ENCODE measurements around the gene FOXP1.

FOXP1 gene

DNA sequence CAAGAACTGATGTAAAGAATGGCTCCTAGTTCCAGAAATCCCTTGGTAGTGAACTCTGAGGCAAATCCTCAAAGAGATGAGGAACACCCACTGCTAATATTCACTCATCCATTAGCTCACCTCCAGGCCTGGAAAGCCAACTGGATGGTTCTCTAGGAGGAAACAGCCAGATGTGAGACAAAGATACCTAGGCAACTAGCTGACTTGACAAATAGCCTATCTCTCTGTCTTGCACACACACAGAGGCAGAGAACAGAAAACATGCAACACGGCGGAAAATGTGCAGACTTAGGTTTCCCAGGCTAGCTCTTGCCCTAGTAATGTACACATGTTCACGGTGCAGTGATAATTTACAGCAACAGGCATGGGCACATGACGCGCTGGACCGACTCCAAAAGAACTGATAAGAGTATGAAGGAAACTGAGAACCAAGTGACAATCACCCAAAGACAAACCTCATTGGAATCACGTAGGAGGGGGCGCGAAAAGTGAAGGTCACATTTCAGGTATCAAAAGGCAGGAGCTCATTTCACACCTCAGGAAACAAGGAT, 318.1 kb downstream of the FOXP1 start:
- Histone ChIP-seq H3K36me3 (ENCODE audit: control insufficient read depth, insufficient read depth, low read length) (no peaks in the 10 kb centered on the region), H3K27me3 (replicated peaks; ENCODE audit: control insufficient read depth, insufficient read depth, low read length) (no peaks in the 10 kb centered on the region; the same call in 1 of the 2 replicates), H3K4me3 (replicated peaks; ENCODE audit: low read depth, low read length) (no peak overlapping the region)
- TF ChIP-seq, protein P1, sequence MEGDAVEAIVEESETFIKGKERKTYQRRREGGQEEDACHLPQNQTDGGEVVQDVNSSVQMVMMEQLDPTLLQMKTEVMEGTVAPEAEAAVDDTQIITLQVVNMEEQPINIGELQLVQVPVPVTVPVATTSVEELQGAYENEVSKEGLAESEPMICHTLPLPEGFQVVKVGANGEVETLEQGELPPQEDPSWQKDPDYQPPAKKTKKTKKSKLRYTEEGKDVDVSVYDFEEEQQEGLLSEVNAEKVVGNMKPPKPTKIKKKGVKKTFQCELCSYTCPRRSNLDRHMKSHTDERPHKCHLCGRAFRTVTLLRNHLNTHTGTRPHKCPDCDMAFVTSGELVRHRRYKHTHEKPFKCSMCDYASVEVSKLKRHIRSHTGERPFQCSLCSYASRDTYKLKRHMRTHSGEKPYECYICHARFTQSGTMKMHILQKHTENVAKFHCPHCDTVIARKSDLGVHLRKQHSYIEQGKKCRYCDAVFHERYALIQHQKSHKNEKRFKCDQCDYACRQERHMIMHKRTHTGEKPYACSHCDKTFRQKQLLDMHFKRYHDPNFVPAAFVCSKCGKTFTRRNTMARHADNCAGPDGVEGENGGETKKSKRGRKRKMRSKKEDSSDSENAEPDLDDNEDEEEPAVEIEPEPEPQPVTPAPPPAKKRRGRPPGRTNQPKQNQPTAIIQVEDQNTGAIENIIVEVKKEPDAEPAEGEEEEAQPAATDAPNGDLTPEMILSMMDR (IDR thresholded peaks at IDR 0.05; ENCODE audit: insufficient read depth, low read length, poor library complexity, severe bottlenecking) = no peak
- no peak for DNase-seq (ENCODE audit: extremely low read depth, insufficient read length)

DNA sequence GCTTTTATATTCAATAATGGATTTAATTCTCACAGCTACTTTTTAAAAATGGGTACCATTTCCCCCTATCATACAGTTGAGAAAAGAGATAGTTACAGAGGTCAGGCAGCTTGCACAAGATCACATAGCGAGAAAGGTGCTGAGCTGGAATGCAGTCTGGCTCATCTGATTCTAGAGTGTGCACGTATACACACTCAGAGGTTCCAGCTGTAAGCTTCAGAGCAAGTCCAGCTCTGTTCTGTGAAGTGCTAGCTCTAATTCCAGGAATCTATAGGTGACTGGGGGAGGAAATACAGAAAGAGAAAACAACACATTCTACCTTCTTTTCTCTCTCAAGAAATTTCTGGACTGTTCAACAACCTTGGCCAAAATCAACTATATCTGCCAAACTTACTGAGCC, 318.7 kb downstream of the FOXP1 start:
- no peaks in the 10 kb centered on the region; the same call in 1 of the 2 replicates for H3K27me3 ChIP-seq (replicated peaks; ENCODE audit: control insufficient read depth, insufficient read depth, low read length)
- no peak overlapping the region for H3K4me3 ChIP-seq (replicated peaks; ENCODE audit: low read depth, low read length)
- H3K36me3 ChIP-seq (ENCODE audit: control insufficient read depth, insufficient read depth, low read length) = no peaks in the 10 kb centered on the region
- TF ChIP-seq, protein P1 (IDR thresholded peaks at IDR 0.05; ENCODE audit: insufficient read depth, low read length, poor library complexity, severe bottlenecking) = no peak
- DNase-seq (ENCODE audit: extremely low read depth, insufficient read length) = no peak

DNA sequence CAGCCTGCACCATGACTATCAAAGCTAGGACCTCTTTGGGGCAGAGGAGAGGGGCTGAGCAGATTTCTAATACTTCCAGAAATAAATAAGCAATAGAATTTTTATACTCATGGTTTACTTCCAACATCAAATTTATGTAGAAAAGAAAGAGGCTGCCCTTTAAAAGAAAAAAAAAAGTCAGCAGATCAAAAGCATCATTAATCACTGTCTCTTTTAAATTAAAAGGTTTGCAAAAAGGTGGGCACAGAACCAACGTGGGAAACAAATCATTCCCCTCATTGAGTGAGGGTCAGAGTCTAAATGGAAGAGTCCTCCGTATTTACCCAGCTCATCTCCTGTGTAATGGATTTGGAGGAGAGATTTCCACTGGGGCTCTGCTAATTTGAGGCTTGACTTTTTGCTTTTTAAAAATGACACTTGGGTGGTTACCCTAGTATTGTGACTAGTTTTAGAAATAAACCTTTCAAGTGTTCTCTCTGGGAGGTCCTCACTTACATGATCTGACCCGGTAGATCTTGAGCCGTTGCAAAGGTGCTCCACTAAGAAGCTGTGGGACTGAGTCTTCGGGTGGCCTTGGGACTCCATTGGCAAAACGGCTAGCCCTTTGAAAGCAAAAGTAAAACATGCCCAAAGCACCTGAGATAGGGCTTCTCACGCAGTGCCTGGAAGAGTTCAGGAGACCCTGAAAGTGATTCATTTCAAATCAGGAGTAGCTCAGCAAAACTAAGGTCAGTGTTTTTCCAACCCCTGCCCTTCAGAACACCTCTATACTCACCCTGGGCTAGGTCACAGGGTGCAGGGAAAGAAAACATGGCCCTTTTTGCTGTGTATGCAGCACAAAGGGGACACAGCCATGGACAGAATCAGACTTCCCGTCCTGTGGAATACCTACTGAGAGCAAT, 320.9 kb downstream of the FOXP1 start:
- TF ChIP-seq, protein P1 (IDR thresholded peaks at IDR 0.05; ENCODE audit: insufficient read depth, low read length, poor library complexity, severe bottlenecking) = no peak
- no peaks in the 10 kb centered on the region; the same call in 1 of the 2 replicates for H3K27me3 ChIP-seq (replicated peaks; ENCODE audit: control insufficient read depth, insufficient read depth, low read length)

DNA sequence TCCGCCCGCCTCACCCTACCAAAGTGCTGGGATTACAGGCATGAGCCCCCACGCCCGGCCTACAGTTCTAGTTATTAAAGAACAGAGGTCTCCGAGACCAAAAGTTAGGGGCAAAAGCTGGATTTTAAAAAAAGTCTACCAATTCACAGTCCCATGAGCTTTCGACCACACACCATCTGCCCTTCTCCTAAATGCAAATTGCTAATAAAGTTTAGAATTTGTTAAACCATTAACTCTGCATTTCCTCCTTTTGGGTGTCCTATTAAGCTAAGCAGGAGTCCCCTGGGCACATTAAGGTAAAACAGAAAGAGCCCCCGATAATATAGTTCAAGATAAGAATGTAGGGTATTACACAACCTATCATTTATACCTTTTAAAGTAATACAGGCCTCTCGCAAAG, 322.7 kb downstream of the FOXP1 start:
- TF ChIP-seq, protein P1 (IDR thresholded peaks at IDR 0.05; ENCODE audit: insufficient read depth, low read length, poor library complexity, severe bottlenecking) = no peak
- no peak overlapping the region for H3K4me3 ChIP-seq (replicated peaks; ENCODE audit: low read depth, low read length)
- DNase-seq (ENCODE audit: extremely low read depth, insufficient read length) = no peak
- no peaks in the 10 kb centered on the region for H3K36me3 ChIP-seq (ENCODE audit: control insufficient read depth, insufficient read depth, low read length)
- no peaks in the 10 kb centered on the region; the same call in 1 of the 2 replicates for H3K27me3 ChIP-seq (replicated peaks; ENCODE audit: control insufficient read depth, insufficient read depth, low read length)

More for the DNA sequence above, 320.9 kb downstream of the FOXP1 start:
- no peaks in the 10 kb centered on the region for H3K36me3 ChIP-seq (ENCODE audit: control insufficient read depth, insufficient read depth, low read length)
- H3K4me3 ChIP-seq (replicated peaks; ENCODE audit: low read depth, low read length) = no peak overlapping the region
- no peak for DNase-seq (ENCODE audit: extremely low read depth, insufficient read length)

DNA sequence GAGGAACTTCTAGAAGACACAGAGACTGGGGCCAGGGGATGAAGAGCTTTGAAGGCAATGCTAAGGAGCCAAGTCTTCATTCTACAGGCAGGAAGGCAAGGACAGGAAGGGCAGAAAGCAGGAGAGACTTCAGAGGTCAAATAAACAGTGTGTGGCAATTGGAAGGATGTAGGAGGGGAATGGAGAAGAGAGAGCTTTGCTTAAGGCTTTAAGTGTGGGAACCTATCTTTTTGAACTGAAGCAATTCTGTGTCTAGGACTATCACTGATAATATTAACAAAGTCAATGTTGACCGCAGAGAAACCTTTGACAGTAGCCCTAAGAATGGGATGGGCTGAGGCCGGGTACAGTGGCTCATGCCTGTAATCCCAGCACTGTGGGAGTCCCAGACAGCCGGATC, 325.0 kb downstream of the FOXP1 start:
- TF ChIP-seq, protein P1 (IDR thresholded peaks at IDR 0.05; ENCODE audit: insufficient read depth, low read length, poor library complexity, severe bottlenecking) = no peak
- H3K27me3 ChIP-seq (replicated peaks; ENCODE audit: control insufficient read depth, insufficient read depth, low read length) = no peaks in the 10 kb centered on the region; the same call in 1 of the 2 replicates
- DNase-seq (ENCODE audit: extremely low read depth, insufficient read length) = no peak
- no peak overlapping the region for H3K4me3 ChIP-seq (replicated peaks; ENCODE audit: low read depth, low read length)
- no peaks in the 10 kb centered on the region for H3K36me3 ChIP-seq (ENCODE audit: control insufficient read depth, insufficient read depth, low read length)
